ENCODE results near the gene TUBA1B. TPM values are rescaled to one million over a fixed set of nuclear protein-coding genes. Genes with fewer than 3 reads are reported as not detected.
"Not testable (repeated sequence)": the region's sequence is repeated elsewhere in the genome, so short reads cannot be mapped to it uniquely, and the experiment has no call there.

The TUBA1B gene
- 509 TPM for total RNA-seq

GRCh38 chr12:49131051-49131893, at the start of gene TUBA1B:
Gene TUBA1B (minus strand): TSS chr12:49131395. CDS start chr12:49131300, 95 bp downstream.
- DNase-seq, result peak; percentile 97

DNA sequence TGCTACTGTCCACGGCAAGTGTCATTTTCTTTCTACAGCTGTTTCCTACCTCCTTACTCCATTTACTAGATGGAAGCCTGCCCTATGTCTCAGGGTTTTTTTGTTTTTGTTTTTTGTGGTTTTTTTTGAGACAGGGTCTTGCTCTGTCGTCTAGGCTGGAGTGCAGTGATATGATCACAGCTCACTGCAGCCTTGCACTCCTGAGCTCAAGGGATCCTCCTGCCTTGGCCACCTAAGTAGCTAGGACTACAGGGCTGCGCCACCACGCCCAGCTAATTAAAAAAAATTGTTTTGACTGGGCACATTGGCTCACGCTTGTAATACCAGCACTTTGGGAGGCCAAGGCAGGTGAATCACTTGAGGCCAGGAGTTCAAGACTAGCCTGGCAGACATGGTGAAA, 43.0 kb upstream of the TUBA1B start:
- DNase-seq, result no peak

GRCh38 chr12:49170924-49171323, 39.7 kb upstream of the TUBA1B start:
- DNase-seq, result no peak

DNA sequence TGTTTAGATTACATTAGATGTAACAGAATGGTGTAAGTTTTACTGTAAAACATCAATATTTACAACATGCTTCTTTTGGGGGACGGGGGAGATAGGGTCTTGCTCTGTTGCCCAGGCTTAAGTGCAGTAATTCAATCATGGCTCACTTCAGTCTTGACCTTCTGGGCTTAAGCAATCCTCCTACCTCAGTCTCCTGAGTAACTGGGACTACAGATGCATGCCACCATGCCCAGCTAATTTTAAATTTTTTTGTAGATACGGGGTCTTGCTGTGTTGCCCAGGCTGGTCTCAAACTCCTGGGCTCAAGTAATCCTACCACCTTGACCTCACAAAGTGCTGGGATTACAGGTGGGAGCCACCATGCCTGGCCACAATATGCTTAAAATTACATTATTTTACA, 33.9 kb upstream of the TUBA1B start:
- DNase-seq, result no peak

GRCh38 chr12:49161901-49162300, 30.7 kb upstream of the TUBA1B start:
- DNase-seq, result not testable (repeated sequence)

- no peak for DNase-seq
Measured at GRCh38 chr12:49161092-49161795, 30.0 kb upstream of the TUBA1B start.

- DNase-seq, result no peak
Measured at GRCh38 chr12:49160399-49160798, 29.2 kb upstream of the TUBA1B start.

DNA sequence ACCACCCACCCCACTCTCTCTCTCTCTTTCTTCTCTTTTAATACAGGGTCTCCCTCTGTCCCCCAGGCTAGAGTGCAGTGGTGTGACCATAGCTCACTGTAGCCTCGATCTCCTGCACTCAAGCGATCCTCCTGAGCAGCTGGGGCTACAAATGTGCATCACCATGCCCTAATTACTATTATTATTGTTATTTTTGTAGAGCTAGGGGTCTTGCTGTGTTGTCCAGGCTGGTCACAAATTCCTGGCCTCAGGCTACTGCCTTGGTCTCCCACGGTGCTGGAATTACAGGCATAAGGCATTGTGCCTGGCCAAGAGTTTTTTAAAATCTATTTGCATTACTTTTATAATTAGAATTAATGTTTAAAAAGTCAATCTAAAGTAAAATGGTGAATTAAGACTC, 23.0 kb upstream of the TUBA1B start:
- no peak for DNase-seq

DNA sequence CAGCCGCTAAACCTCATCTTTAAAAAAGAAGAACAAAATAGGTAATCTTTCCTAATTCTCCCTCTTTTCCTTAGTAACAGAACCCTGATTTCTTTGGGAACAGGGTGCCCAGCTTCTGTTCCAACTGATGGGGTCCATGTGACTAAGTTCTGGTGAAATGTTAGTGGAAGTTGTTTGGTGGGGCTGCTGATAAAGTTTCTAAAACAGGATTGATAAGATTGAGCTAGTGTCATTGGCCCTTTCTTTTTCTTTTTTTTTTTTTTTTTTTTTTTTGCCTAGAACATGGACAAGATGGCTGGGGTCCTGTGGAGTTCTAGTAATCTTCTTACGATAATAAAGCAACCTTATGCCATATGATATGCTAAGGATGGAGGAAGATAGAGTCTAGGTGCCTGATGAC, 16.2 kb upstream of the TUBA1B start:
- no peak for DNase-seq

DNA sequence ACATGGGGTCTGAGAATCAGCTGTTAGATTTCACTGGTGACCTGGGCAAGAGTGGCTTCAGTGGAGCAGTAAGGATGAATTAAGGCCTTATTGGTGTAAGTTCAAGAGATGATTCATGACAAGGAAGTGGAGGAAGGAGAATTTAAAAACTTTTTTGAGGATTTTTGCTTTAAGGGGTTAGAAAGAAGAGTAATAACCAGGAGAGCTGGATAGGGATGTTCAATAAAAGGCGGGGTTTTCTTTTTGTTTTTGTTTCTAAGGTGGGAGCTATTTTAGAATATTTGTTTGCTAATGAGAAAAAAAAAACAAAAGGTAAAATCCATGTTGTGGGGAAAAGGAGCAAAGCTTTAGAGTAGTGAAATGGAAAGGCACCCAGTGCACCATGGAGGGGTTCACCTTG, 15.2 kb upstream of the TUBA1B start:
- DNase-seq, result no peak

DNA sequence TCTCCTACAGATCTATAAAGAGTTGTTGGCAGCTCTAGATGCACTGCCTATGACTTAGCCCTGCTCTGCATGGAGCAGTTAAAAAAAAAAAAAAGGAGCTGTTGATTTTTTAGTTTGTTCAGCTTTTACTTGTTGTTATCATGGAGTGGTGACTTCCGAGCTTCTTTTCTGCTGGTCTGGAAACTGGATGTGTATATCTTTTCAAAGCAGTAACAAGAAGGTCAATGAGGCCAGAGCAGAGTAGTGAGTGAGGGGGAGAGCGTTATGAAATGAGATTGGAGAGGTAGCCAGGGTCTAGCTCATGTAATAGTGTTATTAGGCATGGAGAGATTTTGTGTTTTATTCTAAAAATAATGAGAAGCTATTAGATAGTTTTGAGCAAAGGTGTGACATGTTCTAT, 13.2 kb upstream of the TUBA1B start:
- DNase-seq, result no peak

DNA sequence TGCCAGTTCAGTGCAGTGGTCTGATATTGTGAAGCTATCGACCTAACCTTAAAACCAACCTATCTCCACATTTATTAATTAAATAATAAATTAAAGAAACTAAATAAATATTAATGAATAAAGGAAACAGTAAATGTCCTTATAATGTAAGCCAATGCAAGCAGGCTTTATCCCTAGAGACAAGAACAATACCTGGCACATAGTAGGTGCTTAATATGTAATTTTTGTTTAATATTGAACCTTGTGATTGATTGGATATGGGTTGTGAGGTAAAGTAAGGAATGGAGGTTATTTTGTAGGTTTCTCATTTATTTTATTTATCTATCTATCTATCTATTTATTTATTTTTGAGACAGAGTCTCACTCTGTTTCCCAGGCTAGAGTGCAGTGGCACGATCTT, 7.8 kb upstream of the TUBA1B start:
- DNase-seq, result no peak

- DNase-seq, result no peak
Measured at GRCh38 chr12:49138587-49138986, 7.4 kb upstream of the TUBA1B start.

DNA sequence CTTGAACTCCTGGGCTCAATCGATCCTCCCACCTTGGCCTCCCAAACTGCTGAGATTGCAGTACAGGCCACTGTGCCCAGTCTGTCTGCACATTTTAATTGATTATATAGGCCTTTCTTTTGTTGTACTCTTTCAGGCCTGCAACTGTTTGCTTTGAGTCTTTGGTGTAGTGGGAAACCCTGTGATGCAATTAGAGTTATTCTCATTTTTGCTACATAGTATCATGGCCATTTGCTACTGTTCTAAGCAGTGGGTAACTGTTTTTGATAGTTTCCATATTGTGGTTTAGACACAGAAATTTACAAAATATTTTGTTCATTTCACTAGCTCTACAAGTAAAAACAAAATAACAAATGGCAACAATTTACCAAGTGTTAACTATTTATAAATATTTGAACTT, 6.3 kb upstream of the TUBA1B start:
- DNase-seq, result no peak

DNA sequence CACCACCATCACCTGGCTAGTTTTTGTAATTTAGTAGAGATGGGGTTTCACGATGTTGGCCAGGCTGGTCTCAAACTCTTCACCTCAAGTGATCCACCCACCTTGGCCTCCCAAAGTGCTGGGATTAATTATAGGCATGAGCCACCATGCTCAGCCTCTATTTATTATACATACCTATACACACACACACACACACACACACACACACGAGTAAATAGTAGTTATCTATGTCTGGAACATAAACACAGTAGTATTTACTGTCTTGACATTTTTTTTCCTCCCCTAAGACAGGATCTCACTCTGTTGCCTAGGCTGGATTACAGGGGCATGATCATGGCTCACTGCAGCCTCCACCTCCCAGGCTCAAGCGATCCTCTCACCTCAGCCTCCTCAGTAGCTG, 5.8 kb upstream of the TUBA1B start:
- not testable (repeated sequence) for DNase-seq

GRCh38 chr12:49133590-49133989, 2.4 kb upstream of the TUBA1B start:
- DNase-seq, result no peak

GRCh38 chr12:49133014-49133413, 1.8 kb upstream of the TUBA1B start:
- DNase-seq, result no peak

DNA sequence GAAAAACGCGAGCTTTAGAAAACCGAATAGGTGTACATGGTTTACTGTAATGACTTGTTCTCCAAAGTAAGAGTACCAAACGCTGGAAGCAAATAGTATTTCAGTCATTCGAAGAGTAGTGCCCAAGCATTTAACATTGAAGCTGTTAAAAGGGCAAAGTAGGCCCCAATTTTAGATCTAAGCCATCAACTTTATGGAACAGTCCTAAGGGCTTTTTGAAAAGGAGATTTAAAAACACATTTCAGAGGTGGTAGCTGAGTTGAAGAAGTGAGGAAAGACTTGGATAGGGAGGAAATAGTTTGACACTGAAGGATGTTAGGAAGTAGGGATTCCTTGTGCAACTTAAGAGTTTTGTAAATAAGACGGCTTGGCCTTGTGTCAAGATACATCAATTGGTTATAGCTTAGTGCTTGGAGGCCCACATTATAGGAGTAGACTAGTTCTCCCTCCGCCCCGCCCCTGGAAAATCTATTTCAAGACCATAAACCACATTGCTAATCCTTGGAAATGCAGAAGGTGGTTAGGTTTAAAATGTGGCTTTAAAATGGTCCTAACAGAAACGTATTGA, 783 bp upstream of the TUBA1B start:
- DNase-seq, result peak; percentile 83

DNA sequence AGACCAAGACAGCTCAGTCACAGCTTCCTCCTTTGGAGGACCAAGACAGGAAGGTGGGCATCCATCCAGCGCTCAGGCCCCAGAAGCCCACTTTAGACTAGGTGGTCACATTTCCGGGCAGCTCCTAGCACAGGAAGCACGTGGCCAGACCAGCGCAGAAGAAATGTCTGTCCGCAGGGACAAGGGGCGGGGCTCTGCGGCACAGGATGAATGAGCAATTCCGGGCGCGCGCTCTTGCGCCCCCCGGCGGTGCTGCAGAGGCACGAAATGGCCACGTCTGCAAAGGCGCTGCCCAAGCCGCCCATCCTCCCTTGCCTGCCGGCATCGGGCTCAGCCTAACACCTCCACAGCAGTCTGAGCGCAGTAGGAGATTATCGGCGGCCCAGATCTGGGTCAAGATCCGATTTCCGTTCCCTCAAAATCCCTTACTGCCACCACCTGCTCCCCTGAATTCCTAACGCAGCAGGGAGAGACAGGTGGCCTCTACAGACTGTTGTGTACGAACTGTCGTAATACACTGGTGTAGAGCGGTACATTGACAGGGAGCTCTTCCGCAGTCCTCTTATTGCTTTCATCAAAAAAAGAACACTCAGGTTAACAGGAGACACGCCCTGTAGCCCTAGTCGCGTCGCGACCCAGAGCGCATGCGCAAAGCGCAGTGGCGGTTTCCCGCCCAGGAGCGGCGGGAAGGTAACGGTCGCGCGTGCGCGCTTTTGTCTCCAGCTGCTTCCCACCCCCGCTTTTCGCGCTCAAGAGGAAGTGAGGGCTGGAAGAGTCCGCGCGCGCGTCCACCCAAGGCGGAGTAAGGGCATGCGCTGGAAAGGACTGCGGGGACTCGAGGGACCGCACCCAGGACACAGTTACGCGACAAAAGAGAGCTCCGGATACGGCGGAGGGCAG, 794 bp downstream of the TUBA1B start:
- DNase-seq, result peak; percentile 98

GRCh38 chr12:49129332-49130150, 1.7 kb downstream of the TUBA1B start:
- DNase-seq, result no peak

- DNase-seq, result not testable (repeated sequence)
Measured at GRCh38 chr12:49127971-49128370, 3.2 kb downstream of the TUBA1B start.

Data from tongue (tissue), 2 donors.